Smooth muscle cell (in vitro differentiated cells): ENCODE measurements around the gene CHTF18. TPM values are rescaled to one million over a fixed set of nuclear protein-coding genes. Genes with fewer than 3 reads are reported as not detected.

Experiments
- DNase-seq: peaks from one replicate; lab custom pipeline; 2025; ENCODE audit not compliant: unreplicated experiment; lab: John Stamatoyannopoulos, UW
- H2AFZ ChIP-seq: fragments of 200-600 bp; sonication (generic); 2 replicates; pipeline ENCODE4 v1.6.0; 2016; ENCODE audit warnings: antibody characterized with exemption, low read depth, mild to moderate bottlenecking
- H3F3A ChIP-seq: fragments of 200-600 bp; sonication (generic); 2 replicates; pipeline ENCODE4 v1.6.0; 2017; ENCODE audit warnings: antibody characterized with exemption, low read depth
- H3K27ac ChIP-seq: fragments of 200-600 bp; sonication (generic); 2 replicates; pipeline ENCODE4 v1.5.1; 2016; ENCODE audit warnings: low read depth, mild to moderate bottlenecking
- H3K27me3 ChIP-seq: fragments of 200-600 bp; sonication (generic); 2 replicates; pipeline ENCODE4 v1.6.1; 2016; ENCODE audit warnings: low read depth, mild to moderate bottlenecking
- H3K36me3 ChIP-seq: fragments of 200-600 bp; sonication (generic); 2 replicates; pipeline ENCODE4 v1.5.1; 2016; ENCODE audit warnings: low read depth
- H3K4me1 ChIP-seq: fragments of 200-600 bp; sonication (generic); 2 replicates; pipeline ENCODE4 v1.5.1; 2016; ENCODE audit warnings: low read depth
- H3K4me2 ChIP-seq: fragments of 200-600 bp; sonication (generic); 2 replicates; pipeline ENCODE4 v1.6.0; 2016; ENCODE audit warnings: mild to moderate bottlenecking
- H3K4me3 ChIP-seq: fragments of 200-600 bp; sonication (generic); 2 replicates; pipeline ENCODE4 v1.5.1; 2016; ENCODE audit warnings: mild to moderate bottlenecking
- H3K79me2 ChIP-seq: fragments of 200-600 bp; sonication (generic); 2 replicates; pipeline ENCODE4 v1.6.0; 2016; ENCODE audit warnings: low read depth, mild to moderate bottlenecking
- H3K9ac ChIP-seq: fragments of 200-600 bp; sonication (generic); 2 replicates; pipeline ENCODE4 v1.6.0; 2016; ENCODE audit warnings: low read depth
- H3K9me3 ChIP-seq: fragments of 200-600 bp; sonication (generic); replicated peaks from 2 replicates; pipeline ENCODE4 v1.5.1; 2016; ENCODE audit warnings: low read depth
- H4K20me1 ChIP-seq: fragments of 200-600 bp; sonication (generic); 2 replicates; pipeline ENCODE4 v1.6.0; 2016; ENCODE audit warnings: low read depth
- WGBS: methylation state at CpG from one replicate; pipeline ENCODE4 v1.1.7; 2016; ENCODE audit warnings: low lambda C conversion rate; 5-methylcytosine and 5-hydroxymethylcytosine counted together
- polyA plus RNA-seq: library from polyadenylated mRNA; unstranded; fragments of >200 nt; fragmentation: Nextera tagmentation; extraction: Ambion mirVana; gene quantifications from 2 replicates; pipeline ENCODE4 v1.2.1, GENCODE V29; 2016
- total RNA-seq: library from RNA; depleted of rRNA; stranded (reverse); fragments of >200 nt; gene quantifications from 2 replicates; pipeline ENCODE4 v1.2.3, GENCODE V29; 2014
- TF ChIP-seq, protein P1 (sequence below): fragments of 200-600 bp; sonication (generic); IDR thresholded peaks from 2 replicates; pipeline ENCODE4 v1.5.1; 2017; ENCODE audit warnings: borderline replicate concordance, mild to moderate bottlenecking, antibody characterized with exemption; ENCODE audit not compliant: insufficient read depth, poor library complexity, severe bottlenecking

Gene CHTF18
- total and polyA plus RNA-seq, 2 experiments from 2014 or later, result 27.2 to 33.2 TPM

DNA sequence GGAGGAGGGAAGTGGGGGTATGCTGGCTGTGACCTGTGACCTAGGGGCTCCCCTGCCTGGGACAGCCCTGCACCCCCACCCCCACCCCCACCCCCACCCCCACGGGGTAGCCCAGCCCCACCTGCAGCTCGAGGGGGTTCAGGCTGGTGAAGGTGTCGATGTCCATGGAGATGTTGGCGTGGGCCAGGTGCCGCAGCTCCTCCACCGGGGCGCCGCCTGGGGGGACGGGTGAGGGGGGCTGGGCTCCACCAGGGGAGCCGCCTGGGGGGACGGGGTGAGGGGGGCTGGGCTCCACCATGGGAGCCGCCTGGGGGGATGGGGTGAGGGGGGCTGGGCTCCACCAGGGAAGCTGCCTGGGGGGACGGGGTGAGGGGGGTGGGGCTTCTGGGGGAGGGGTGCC lies 18.0 kb upstream of the CHTF18 start:
- no peak overlapping the region for H3K9ac ChIP-seq
- H3K4me2 ChIP-seq, result no peak overlapping the region
- no peaks in the 10 kb centered on the region for H3K4me1 ChIP-seq
- no peak overlapping the region for H2AFZ ChIP-seq
- no peaks in the 10 kb centered on the region for H3K79me2 ChIP-seq
- H3K9me3 ChIP-seq, result no peaks in the 10 kb centered on the region
- H3K36me3 ChIP-seq, result no peaks in the 10 kb centered on the region
- no peaks in the 10 kb centered on the region for H3K27me3 ChIP-seq
- H3K27ac ChIP-seq, result no peak overlapping the region
- no CpG with 5 or more reads among the region's 13 CpGs for WGBS
- H3F3A ChIP-seq, result no peaks in the 10 kb centered on the region
- TF ChIP-seq, protein P1, sequence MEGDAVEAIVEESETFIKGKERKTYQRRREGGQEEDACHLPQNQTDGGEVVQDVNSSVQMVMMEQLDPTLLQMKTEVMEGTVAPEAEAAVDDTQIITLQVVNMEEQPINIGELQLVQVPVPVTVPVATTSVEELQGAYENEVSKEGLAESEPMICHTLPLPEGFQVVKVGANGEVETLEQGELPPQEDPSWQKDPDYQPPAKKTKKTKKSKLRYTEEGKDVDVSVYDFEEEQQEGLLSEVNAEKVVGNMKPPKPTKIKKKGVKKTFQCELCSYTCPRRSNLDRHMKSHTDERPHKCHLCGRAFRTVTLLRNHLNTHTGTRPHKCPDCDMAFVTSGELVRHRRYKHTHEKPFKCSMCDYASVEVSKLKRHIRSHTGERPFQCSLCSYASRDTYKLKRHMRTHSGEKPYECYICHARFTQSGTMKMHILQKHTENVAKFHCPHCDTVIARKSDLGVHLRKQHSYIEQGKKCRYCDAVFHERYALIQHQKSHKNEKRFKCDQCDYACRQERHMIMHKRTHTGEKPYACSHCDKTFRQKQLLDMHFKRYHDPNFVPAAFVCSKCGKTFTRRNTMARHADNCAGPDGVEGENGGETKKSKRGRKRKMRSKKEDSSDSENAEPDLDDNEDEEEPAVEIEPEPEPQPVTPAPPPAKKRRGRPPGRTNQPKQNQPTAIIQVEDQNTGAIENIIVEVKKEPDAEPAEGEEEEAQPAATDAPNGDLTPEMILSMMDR, result no peak
- DNase-seq, result no peak
- H4K20me1 ChIP-seq, result no peaks in the 10 kb centered on the region
- H3K4me3 ChIP-seq, result no peak overlapping the region

DNA sequence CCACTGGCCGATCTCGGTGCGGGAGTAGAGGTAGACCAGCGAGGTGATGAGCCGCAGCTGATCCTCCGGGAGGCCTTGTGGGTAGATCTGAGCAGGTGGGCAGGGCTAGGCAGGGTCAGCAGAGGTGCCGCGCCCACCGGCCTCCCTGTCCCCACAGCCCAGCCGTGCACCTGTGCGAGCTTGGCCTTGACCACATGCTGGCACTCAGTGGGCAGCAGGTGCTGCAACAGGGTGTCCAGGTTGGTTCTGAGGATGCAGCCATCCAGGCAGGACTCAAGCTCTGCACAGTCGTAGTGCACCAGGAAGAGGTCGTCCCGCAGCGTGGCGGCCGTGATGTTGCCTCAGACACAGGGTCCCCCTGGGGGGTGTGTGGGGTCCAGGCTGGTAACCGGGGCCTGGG lies 15.5 kb upstream of the CHTF18 start:
- TF ChIP-seq, protein P1, result no peak
- no peak overlapping the region for H3K4me3 ChIP-seq
- H3K9me3 ChIP-seq, result no peaks in the 10 kb centered on the region
- WGBS, result 92% methylated on average over 18 of the region's 18 CpGs
- H2AFZ ChIP-seq, result no peak overlapping the region
- H3K27ac ChIP-seq, result no peak overlapping the region
- H3K27me3 ChIP-seq, result no peaks in the 10 kb centered on the region
- H3K9ac ChIP-seq, result no peak overlapping the region
- no peaks in the 10 kb centered on the region for H3K4me1 ChIP-seq
- no peaks in the 10 kb centered on the region for H3F3A ChIP-seq
- H3K36me3 ChIP-seq, result no peaks in the 10 kb centered on the region
- H3K79me2 ChIP-seq, result no peaks in the 10 kb centered on the region
- H4K20me1 ChIP-seq, result no peaks in the 10 kb centered on the region
- H3K4me2 ChIP-seq, result no peak overlapping the region
- DNase-seq, result no peak

DNA sequence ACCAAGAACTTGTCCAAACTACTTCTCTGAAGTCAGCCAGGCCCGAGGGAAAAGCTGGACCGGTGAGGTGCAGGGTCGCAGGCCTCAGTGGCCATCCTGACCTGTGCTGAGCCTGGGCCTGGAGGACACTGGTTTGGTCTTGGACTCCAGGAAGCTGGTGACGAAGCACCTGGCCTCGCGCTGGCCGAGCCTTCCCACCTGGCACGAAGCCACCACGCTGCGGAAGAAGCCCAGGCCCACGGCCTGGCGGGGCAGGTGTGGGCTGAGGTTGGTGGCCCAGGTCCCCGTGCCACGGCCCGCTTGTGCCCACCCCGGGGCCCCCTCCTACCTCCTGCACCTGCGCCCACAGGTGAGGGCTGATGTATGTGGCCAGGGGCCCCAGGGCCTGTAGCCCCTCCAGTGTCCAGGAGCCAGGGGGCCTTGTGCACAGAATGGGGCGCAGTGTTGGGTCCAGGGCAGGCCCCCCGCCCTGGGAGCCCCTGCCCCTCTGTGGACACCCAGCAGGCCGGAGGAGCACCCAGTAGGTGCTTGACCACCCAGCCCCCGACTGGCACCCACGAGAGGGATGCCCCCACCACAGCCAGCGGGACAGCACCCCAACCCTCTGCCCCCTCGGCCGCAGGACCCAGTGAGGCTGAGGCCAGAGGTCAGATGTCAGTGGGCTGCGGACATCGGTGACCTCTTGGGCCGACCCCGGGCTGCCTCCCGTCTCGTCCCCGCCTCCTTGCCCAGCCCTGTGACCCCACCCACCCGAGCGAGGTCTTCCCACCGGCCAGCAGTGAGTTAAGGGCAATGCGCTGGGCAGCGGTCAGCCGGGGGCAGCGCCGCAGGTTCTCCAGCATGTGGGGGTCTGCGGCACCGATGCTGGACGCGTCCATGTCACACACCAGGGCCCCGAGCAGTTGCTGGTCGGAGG lies 14.1 kb upstream of the CHTF18 start:
- Histone ChIP-seq H2AFZ (no peak overlapping the region), H3K4me2 (no peak overlapping the region), H3K27me3 (no peaks in the 10 kb centered on the region), H3K9me3 (no peaks in the 10 kb centered on the region), H3K4me1 (no peaks in the 10 kb centered on the region), H3K4me3 (no peak overlapping the region), H3K79me2 (no peaks in the 10 kb centered on the region), H4K20me1 (no peaks in the 10 kb centered on the region), H3K36me3 (no peaks in the 10 kb centered on the region), H3F3A (no peaks in the 10 kb centered on the region), H3K9ac (no peak overlapping the region), H3K27ac (no peak overlapping the region)
- WGBS, result 91% methylated on average over 37 of the region's 46 CpGs
- TF ChIP-seq, protein P1, result no peak
- DNase-seq, result no peak
